Hepatocyte (in vitro differentiated cells): ENCODE measurements around the gene FBXO11. TPM values are rescaled to one million over a fixed set of nuclear protein-coding genes. Genes with fewer than 3 reads are reported as not detected.

Experiments
- DNase-seq: peaks from one replicate; pipeline ENCODE4 v3.0.0-alpha.2; 2016; ENCODE audit warnings: low spot score
- H2AFZ ChIP-seq: fragments of 200-600 bp; sonication (generic); 2 replicates; pipeline ENCODE4 v1.6.0; 2016; ENCODE audit warnings: antibody characterized with exemption, mild to moderate bottlenecking
- H3K27ac ChIP-seq: fragments of 200-600 bp; sonication (generic); 2 replicates; pipeline ENCODE4 v1.5.1; 2016; ENCODE audit warnings: mild to moderate bottlenecking
- H3K27me3 ChIP-seq: fragments of 200-600 bp; sonication (generic); 2 replicates; pipeline ENCODE4 v1.6.1; 2016
- H3K36me3 ChIP-seq: fragments of 200-600 bp; sonication (generic); replicated peaks from 2 replicates; pipeline ENCODE4 v1.5.1; 2016; ENCODE audit warnings: low read depth; ENCODE audit not compliant: insufficient read depth
- H3K4me1 ChIP-seq: fragments of 200-600 bp; sonication (generic); 2 replicates; pipeline ENCODE4 v1.5.1; 2016; ENCODE audit warnings: mild to moderate bottlenecking, moderate library complexity; ENCODE audit not compliant: insufficient read depth
- H3K4me2 ChIP-seq: fragments of 200-600 bp; sonication (generic); 2 replicates; pipeline ENCODE4 v1.6.0; 2016
- H3K4me3 ChIP-seq: fragments of 200-600 bp; sonication (generic); 2 replicates; pipeline ENCODE4 v1.5.1; 2016; ENCODE audit warnings: mild to moderate bottlenecking
- H3K79me2 ChIP-seq: fragments of 200-600 bp; sonication (generic); 2 replicates; pipeline ENCODE4 v1.6.0; 2017; ENCODE audit warnings: mild to moderate bottlenecking
- H3K9me2 ChIP-seq: fragments of 200-600 bp; sonication (generic); replicated peaks from 2 replicates; pipeline ENCODE4 v1.6.0; 2017; ENCODE audit warnings: mild to moderate bottlenecking; ENCODE audit not compliant: insufficient read depth
- H3K9me3 ChIP-seq: fragments of 200-600 bp; sonication (generic); 2 replicates; pipeline ENCODE4 v1.5.1; 2016; ENCODE audit warnings: low read depth, mild to moderate bottlenecking
- H4K20me1 ChIP-seq: fragments of 200-600 bp; sonication (generic); 2 replicates; pipeline ENCODE4 v1.6.0; 2016; ENCODE audit warnings: mild to moderate bottlenecking; ENCODE audit not compliant: insufficient read depth, poor library complexity, severe bottlenecking
- CTCF ChIP-seq: fragments of 200-600 bp; sonication (generic); IDR thresholded peaks from 2 replicates; pipeline ENCODE4 v1.5.1; 2016; ENCODE audit warnings: antibody characterized with exemption, mild to moderate bottlenecking; ENCODE audit not compliant: poor library complexity
- EZH2 ChIP-seq: fragments of 200-600 bp; sonication (generic); IDR thresholded peaks from 2 replicates; pipeline ENCODE4 v1.6.1; 2016; ENCODE audit warnings: antibody characterized with exemption, mild to moderate bottlenecking, borderline replicate concordance
- EZH2phosphoT487 ChIP-seq: fragments of 200-600 bp; sonication (generic); IDR thresholded peaks from one replicate; pipeline ENCODE4 v1.6.1; 2018; ENCODE audit warnings: antibody characterized with exemption, mild to moderate bottlenecking, low read depth, moderate library complexity; ENCODE audit not compliant: unreplicated experiment, severe bottlenecking
- WGBS: methylation state at CpG from one replicate; pipeline ENCODE4 v1.1.6; 2016; ENCODE audit warnings: low lambda C conversion rate; ENCODE audit errors: missing lambda C conversion rate; 5-methylcytosine and 5-hydroxymethylcytosine counted together
- polyA plus RNA-seq: library from polyadenylated mRNA; unstranded; fragments of >200 nt; fragmentation: Nextera tagmentation; extraction: Ambion mirVana; gene quantifications from 2 replicates; pipeline ENCODE4 v1.2.1, GENCODE V29; 2016
- total RNA-seq: library from RNA; depleted of rRNA; stranded (reverse); fragments of >200 nt; gene quantifications from 2 replicates; pipeline ENCODE4 v1.2.3, GENCODE V29; 2014

FBXO11 gene
- total and polyA plus RNA-seq, 2 experiments from 2014 or later: 22.4 to 63.9 TPM

- no peaks in the 10 kb centered on the region for H4K20me1 ChIP-seq
- H3K9me3 ChIP-seq: no peaks in the 10 kb centered on the region
- WGBS: 80% methylated on average over 9 of the region's 9 CpGs
- no peaks in the 10 kb centered on the region for H3K9me2 ChIP-seq
- no peak overlapping the region for H3K27ac ChIP-seq
- no peaks in the 10 kb centered on the region for H3K36me3 ChIP-seq
- TF ChIP-seq CTCF (no peak), EZH2 (no peak), EZH2phosphoT487 (no peak)
- H3K4me1 ChIP-seq: no peaks in the 10 kb centered on the region
- no peaks in the 10 kb centered on the region for H3K27me3 ChIP-seq
- H3K79me2 ChIP-seq: no peaks in the 10 kb centered on the region
- no peak overlapping the region for H2AFZ ChIP-seq
- H3K4me2 ChIP-seq: no peak overlapping the region
- DNase-seq: no peak
- H3K4me3 ChIP-seq: no peak overlapping the region
Observed at GRCh38 chr2:47945046-47945781, 38.9 kb upstream of the FBXO11 start.

- H3K4me3 ChIP-seq: no peak overlapping the region
- H3K27me3 ChIP-seq: no peaks in the 10 kb centered on the region
- H3K9me3 ChIP-seq: no peaks in the 10 kb centered on the region
- H4K20me1 ChIP-seq: no peaks in the 10 kb centered on the region
- H3K9me2 ChIP-seq: no peaks in the 10 kb centered on the region
- no peak for DNase-seq
- no peak overlapping the region for H3K4me2 ChIP-seq
- H3K27ac ChIP-seq: no peak overlapping the region
- no peaks in the 10 kb centered on the region for H3K4me1 ChIP-seq
- no peaks in the 10 kb centered on the region for H3K79me2 ChIP-seq
- no peaks in the 10 kb centered on the region for H3K36me3 ChIP-seq
- H2AFZ ChIP-seq: no peak overlapping the region
- WGBS: 97% methylated on average over 2 of the region's 2 CpGs
- no peak for TF ChIP-seq EZH2phosphoT487
- TF ChIP-seq EZH2: no peak
- no peak for TF ChIP-seq CTCF
Observed at GRCh38 chr2:47941936-47942335, 35.6 kb upstream of the FBXO11 start.

- H2AFZ ChIP-seq: no peak overlapping the region
- H3K27me3 ChIP-seq: no peaks in the 10 kb centered on the region
- no peaks in the 10 kb centered on the region for H3K4me1 ChIP-seq
- no peak for DNase-seq
- no peak overlapping the region for H3K4me2 ChIP-seq
- 94% methylated on average over 3 of the region's 3 CpGs for whole genome bisulfite sequencing
- no peak overlapping the region for H3K27ac ChIP-seq
- no peak for TF ChIP-seq CTCF
- no peak for TF ChIP-seq EZH2phosphoT487
- no peak for TF ChIP-seq EZH2
- no peaks in the 10 kb centered on the region for H4K20me1 ChIP-seq
- H3K79me2 ChIP-seq: no peaks in the 10 kb centered on the region
- no peaks in the 10 kb centered on the region for H3K36me3 ChIP-seq
- H3K4me3 ChIP-seq: no peak overlapping the region
- no peaks in the 10 kb centered on the region for H3K9me3 ChIP-seq
- H3K9me2 ChIP-seq: no peaks in the 10 kb centered on the region
Observed at GRCh38 chr2:47937677-47938076, 31.4 kb upstream of the FBXO11 start.
